Mesendoderm (in vitro differentiated cells): ENCODE data around the gene LCMT1.

Experiments used
- DNase-seq: peaks from one replicate; pipeline ENCODE4 v3.0.0; 2013
- H2AK5ac ChIP-seq: 2 replicates; pipeline ENCODE4 v1.6.1; 2013; ENCODE audit warnings: low read length, inconsistent platforms
- H2BK120ac ChIP-seq: 2 replicates; pipeline ENCODE4 v1.6.1; 2013; ENCODE audit warnings: low read depth, mild to moderate bottlenecking, low read length, moderate library complexity, mixed read lengths
- H2BK15ac ChIP-seq: replicated peaks from 2 replicates; pipeline ENCODE4 v1.6.1; 2013; ENCODE audit warnings: low read depth, mild to moderate bottlenecking, moderate library complexity
- H2BK5ac ChIP-seq: 2 replicates; pipeline ENCODE4 v1.6.1; 2013; ENCODE audit warnings: low read length, inconsistent platforms
- H3K18ac ChIP-seq: 2 replicates; pipeline ENCODE4 v1.6.1; 2013; ENCODE audit warnings: mild to moderate bottlenecking, low read length, mixed read lengths
- H3K23ac ChIP-seq: one replicate; pipeline ENCODE4 v1.6.1; 2013; ENCODE audit warnings: low read length
- H3K27ac ChIP-seq: 2 replicates; pipeline ENCODE4 v1.5.1; 2013; ENCODE audit warnings: low read depth, mild to moderate bottlenecking, inconsistent platforms, low read length, moderate library complexity
- H3K27me3 ChIP-seq: 2 replicates; pipeline ENCODE4 v1.6.1; 2013; ENCODE audit warnings: low read length, control low read depth, mild to moderate bottlenecking, inconsistent platforms; ENCODE audit not compliant: insufficient read depth, poor library complexity
- H3K36me3 ChIP-seq: 2 replicates; pipeline ENCODE4 v1.6.1; 2013; ENCODE audit warnings: low read length, inconsistent platforms; ENCODE audit not compliant: control insufficient read depth, insufficient read depth
- H3K4ac ChIP-seq: one replicate; pipeline ENCODE4 v1.6.1; 2013; ENCODE audit warnings: low read depth, mild to moderate bottlenecking, low read length, moderate library complexity
- H3K4me1 ChIP-seq: 2 replicates; pipeline ENCODE4 v1.6.1; 2013; ENCODE audit warnings: low read depth, low read length, inconsistent platforms; ENCODE audit not compliant: control insufficient read depth
- H3K4me2 ChIP-seq: 2 replicates; pipeline ENCODE4 v1.6.1; 2013; ENCODE audit warnings: low read length
- H3K4me3 ChIP-seq: 2 replicates; pipeline ENCODE4 v1.5.1; 2013; ENCODE audit warnings: mild to moderate bottlenecking, low read length
- H3K56ac ChIP-seq: one replicate; pipeline ENCODE4 v1.6.1; 2013; ENCODE audit warnings: low read length
- H3K79me1 ChIP-seq: 2 replicates; pipeline ENCODE4 v1.6.1; 2013; ENCODE audit warnings: low read length, inconsistent platforms
- H3K79me2 ChIP-seq: 2 replicates; pipeline ENCODE4 v1.6.1; 2013; ENCODE audit warnings: mild to moderate bottlenecking, low read length; ENCODE audit not compliant: control insufficient read depth, insufficient read depth
- H3K9ac ChIP-seq: 2 replicates; pipeline ENCODE4 v1.6.1; 2013; ENCODE audit warnings: low read length, inconsistent platforms
- H4K5ac ChIP-seq: one replicate; pipeline ENCODE4 v1.6.1; 2013; ENCODE audit warnings: low read length
- H4K8ac ChIP-seq: one replicate; pipeline ENCODE4 v1.6.1; 2013; ENCODE audit warnings: low read depth, mild to moderate bottlenecking, control low read depth, low read length, moderate library complexity
- WGBS: extraction: QIAGEN DNeasy Blood & Tissue Kit; methylation state at CpG from one replicate; pipeline ENCODE4 v1.1.7; 2013; ENCODE audit warnings: low lambda C conversion rate, missing lambda C conversion rate; ENCODE audit not compliant: insufficient coverage; ENCODE audit errors: extremely low coverage; 5-methylcytosine and 5-hydroxymethylcytosine counted together

The LCMT1 gene

GRCh38 chr16:25080420-25081131 lies 31.0 kb upstream of the LCMT1 start:
- H3K36me3 ChIP-seq = no peaks in the 10 kb centered on the region
- no peak for DNase-seq
- H2AK5ac ChIP-seq = no peak overlapping the region
- H2BK15ac ChIP-seq = no peak overlapping the region
- no peak overlapping the region for H3K56ac ChIP-seq
- no peak overlapping the region for H4K8ac ChIP-seq
- no peaks in the 10 kb centered on the region for H3K27me3 ChIP-seq
- no peaks in the 10 kb centered on the region for H3K79me1 ChIP-seq
- H2BK5ac ChIP-seq = no peak overlapping the region
- H3K27ac ChIP-seq = no peak overlapping the region
- H2BK120ac ChIP-seq = no peak overlapping the region
- H3K23ac ChIP-seq = no peak overlapping the region
- H4K5ac ChIP-seq = no peak overlapping the region
- H3K4ac ChIP-seq = no peak overlapping the region
- no peak overlapping the region for H3K18ac ChIP-seq
- H3K9ac ChIP-seq = no peak overlapping the region
- no peaks in the 10 kb centered on the region for H3K79me2 ChIP-seq
- no CpG with 5 or more reads among the region's 5 CpGs for WGBS
- no peak overlapping the region for H3K4me3 ChIP-seq
- H3K4me1 ChIP-seq = no peaks in the 10 kb centered on the region
- no peak overlapping the region for H3K4me2 ChIP-seq

GRCh38 chr16:25081702-25082101 lies 29.8 kb upstream of the LCMT1 start:
- Histone ChIP-seq H3K18ac (no peak overlapping the region), H3K27me3 (no peaks in the 10 kb centered on the region), H4K8ac (no peak overlapping the region), H3K4me2 (no peak overlapping the region), H3K56ac (no peak overlapping the region), H4K5ac (no peak overlapping the region), H3K4me1 (no peaks in the 10 kb centered on the region), H3K79me1 (no peaks in the 10 kb centered on the region), H2BK120ac (no peak overlapping the region), H3K27ac (no peak overlapping the region), H3K4ac (no peak overlapping the region), H3K23ac (no peak overlapping the region), H3K79me2 (no peaks in the 10 kb centered on the region), H2BK15ac (no peak overlapping the region), H2BK5ac (no peak overlapping the region), H2AK5ac (no peak overlapping the region), H3K36me3 (no peaks in the 10 kb centered on the region), H3K4me3 (no peak overlapping the region), H3K9ac (no peak overlapping the region)
- no peak for DNase-seq
- WGBS = no CpG with 5 or more reads among the region's 9 CpGs

- Histone ChIP-seq H3K4me2 (no peak overlapping the region), H2BK15ac (no peak overlapping the region), H3K4ac (no peak overlapping the region), H3K79me1 (no peaks in the 10 kb centered on the region), H3K79me2 (no peaks in the 10 kb centered on the region), H2BK5ac (no peak overlapping the region), H3K4me1 (no peaks in the 10 kb centered on the region), H2AK5ac (no peak overlapping the region), H4K8ac (no peak overlapping the region), H4K5ac (no peak overlapping the region), H2BK120ac (no peak overlapping the region), H3K9ac (no peak overlapping the region), H3K56ac (no peak overlapping the region), H3K27me3 (no peaks in the 10 kb centered on the region), H3K4me3 (no peak overlapping the region), H3K23ac (no peak overlapping the region), H3K27ac (no peak overlapping the region), H3K36me3 (no peaks in the 10 kb centered on the region), H3K18ac (no peak overlapping the region)
- WGBS = no CpG with 5 or more reads among the region's 6 CpGs
- no peak for DNase-seq
These were observed 28.5 kb upstream of the LCMT1 start for GRCh38 chr16:25083065-25083464.

- H3K36me3 ChIP-seq = no peaks in the 10 kb centered on the region
- no peak overlapping the region for H3K4ac ChIP-seq
- no peak overlapping the region for H2BK120ac ChIP-seq
- H3K23ac ChIP-seq = no peak overlapping the region
- no peak overlapping the region for H4K8ac ChIP-seq
- H2BK5ac ChIP-seq = no peak overlapping the region
- no peak overlapping the region for H4K5ac ChIP-seq
- H3K27ac ChIP-seq = no peak overlapping the region
- H3K56ac ChIP-seq = no peak overlapping the region
- no peaks in the 10 kb centered on the region for H3K27me3 ChIP-seq
- H2BK15ac ChIP-seq = no peak overlapping the region
- H3K4me2 ChIP-seq = no peak overlapping the region
- no peaks in the 10 kb centered on the region for H3K79me2 ChIP-seq
- no peaks in the 10 kb centered on the region for H3K4me1 ChIP-seq
- no peak overlapping the region for H3K4me3 ChIP-seq
- WGBS = no CpG with 5 or more reads among the region's 6 CpGs
- no peak for DNase-seq
- H3K18ac ChIP-seq = no peak overlapping the region
- H3K79me1 ChIP-seq = no peaks in the 10 kb centered on the region
- no peak overlapping the region for H3K9ac ChIP-seq
- no peak overlapping the region for H2AK5ac ChIP-seq
These were observed 27.8 kb upstream of the LCMT1 start for GRCh38 chr16:25083701-25084100.

- H4K8ac ChIP-seq = no peak overlapping the region
- H3K4ac ChIP-seq = no peak overlapping the region
- no peak overlapping the region for H4K5ac ChIP-seq
- DNase-seq = no peak
- no peak overlapping the region for H3K27ac ChIP-seq
- no CpG with 5 or more reads among the region's 6 CpGs for WGBS
- no peak overlapping the region for H2BK120ac ChIP-seq
- H3K4me2 ChIP-seq = no peak overlapping the region
- no peaks in the 10 kb centered on the region for H3K36me3 ChIP-seq
- H3K23ac ChIP-seq = no peak overlapping the region
- no peak overlapping the region for H2BK5ac ChIP-seq
- H2BK15ac ChIP-seq = no peak overlapping the region
- H3K4me3 ChIP-seq = no peak overlapping the region
- H3K27me3 ChIP-seq = no peaks in the 10 kb centered on the region
- H3K56ac ChIP-seq = no peak overlapping the region
- no peaks in the 10 kb centered on the region for H3K4me1 ChIP-seq
- H3K9ac ChIP-seq = no peak overlapping the region
- no peak overlapping the region for H2AK5ac ChIP-seq
- H3K18ac ChIP-seq = no peak overlapping the region
- H3K79me2 ChIP-seq = no peaks in the 10 kb centered on the region
- no peaks in the 10 kb centered on the region for H3K79me1 ChIP-seq
These were observed 26.7 kb upstream of the LCMT1 start for GRCh38 chr16:25084797-25085196.

- H3K18ac ChIP-seq = no peak overlapping the region
- no peak overlapping the region for H3K9ac ChIP-seq
- H3K27me3 ChIP-seq = no peaks in the 10 kb centered on the region
- no peaks in the 10 kb centered on the region for H3K36me3 ChIP-seq
- H3K79me1 ChIP-seq = no peaks in the 10 kb centered on the region
- H3K4ac ChIP-seq = no peak overlapping the region
- no peak for DNase-seq
- H3K4me1 ChIP-seq = no peaks in the 10 kb centered on the region
- H2BK120ac ChIP-seq = no peak overlapping the region
- no peak overlapping the region for H3K27ac ChIP-seq
- no peak overlapping the region for H3K56ac ChIP-seq
- H3K23ac ChIP-seq = no peak overlapping the region
- no peak overlapping the region for H3K4me2 ChIP-seq
- no CpG with 5 or more reads among the region's 5 CpGs for WGBS
- no peak overlapping the region for H2BK5ac ChIP-seq
- no peaks in the 10 kb centered on the region for H3K79me2 ChIP-seq
- H2AK5ac ChIP-seq = no peak overlapping the region
- H4K5ac ChIP-seq = no peak overlapping the region
- H4K8ac ChIP-seq = no peak overlapping the region
- no peak overlapping the region for H2BK15ac ChIP-seq
- H3K4me3 ChIP-seq = no peak overlapping the region
These were observed 23.8 kb upstream of the LCMT1 start for GRCh38 chr16:25087761-25088160.
